OCI-LY1 (cell line): Measurements from ENCODE around the gene CALCOCO1.
A peak's percentile ranks its signal among the peaks of the same experiment; 100 is the strongest.

ENCODE experiments used
- H2AFZ ChIP-seq: fragments of 200-600 bp; sonication (generic), shearing (Covaris generic); 2 replicates; pipeline ENCODE4 v1.6.0; 2014; ENCODE audit warnings: antibody characterized with exemption, mild to moderate bottlenecking, low read length
- H3F3A ChIP-seq: fragments of 200-600 bp; sonication (generic), shearing (Covaris generic); 2 replicates; pipeline ENCODE4 v1.6.0; 2014; ENCODE audit warnings: mild to moderate bottlenecking, antibody characterized with exemption, low read length, moderate library complexity; ENCODE audit not compliant: insufficient read depth
- H3K27ac ChIP-seq: fragments of 200-600 bp; sonication (generic); 2 replicates; pipeline ENCODE4 v1.5.1; 2014; ENCODE audit warnings: low read length, mixed run types, mild to moderate bottlenecking, low read depth; ENCODE audit not compliant: poor library complexity, severe bottlenecking
- H3K27me3 ChIP-seq: fragments of 200-600 bp; sonication (generic); 2 replicates; pipeline ENCODE4 v1.6.0; 2014; ENCODE audit warnings: antibody characterized with exemption, mild to moderate bottlenecking, low read length, moderate library complexity; ENCODE audit not compliant: insufficient read depth
- H3K36me3 ChIP-seq: fragments of 200-600 bp; sonication (generic); 2 replicates; pipeline ENCODE4 v1.6.1; 2014; ENCODE audit warnings: mild to moderate bottlenecking, antibody characterized with exemption, low read length, moderate library complexity, mixed read lengths; ENCODE audit not compliant: insufficient read depth
- H3K4me1 ChIP-seq: fragments of 200-600 bp; sonication (generic); 2 replicates; pipeline ENCODE4 v1.5.1; 2014; ENCODE audit warnings: mild to moderate bottlenecking, low read length, moderate library complexity; ENCODE audit not compliant: insufficient read depth, severe bottlenecking
- H3K4me2 ChIP-seq: fragments of 200-600 bp; sonication (generic), shearing (Covaris generic); 2 replicates; pipeline ENCODE4 v1.6.1; 2014; ENCODE audit warnings: low read length
- H3K4me3 ChIP-seq: fragments of 200-600 bp; sonication (generic); 2 replicates; pipeline ENCODE4 v1.5.1; 2014; ENCODE audit warnings: low read length, low read depth, mild to moderate bottlenecking, mixed read lengths; ENCODE audit not compliant: poor library complexity, severe bottlenecking
- H3K79me2 ChIP-seq: fragments of 200-600 bp; shearing (Covaris generic); 2 replicates; pipeline ENCODE4 v1.6.1; 2016; ENCODE audit warnings: mixed run types, low read length, mixed read lengths; ENCODE audit not compliant: insufficient read depth
- H3K9ac ChIP-seq: fragments of 200-600 bp; sonication (generic), shearing (Covaris generic); 2 replicates; pipeline ENCODE4 v1.6.1; 2014; ENCODE audit warnings: mild to moderate bottlenecking, low read length, mixed read lengths
- H3K9me2 ChIP-seq: fragments of 200-600 bp; sonication (generic), shearing (Covaris generic); 2 replicates; pipeline ENCODE4 v1.6.1; 2014; ENCODE audit warnings: low read depth, mild to moderate bottlenecking, low read length, mixed read lengths
- H3K9me3 ChIP-seq: fragments of 200-600 bp; shearing (Covaris generic); 2 replicates; pipeline ENCODE4 v1.6.1; 2014; ENCODE audit warnings: low read length, mixed read lengths
- H4K20me1 ChIP-seq: fragments of 200-600 bp; sonication (generic), shearing (Covaris generic); 2 replicates; pipeline ENCODE4 v1.6.0; 2016; ENCODE audit warnings: mild to moderate bottlenecking, low read length; ENCODE audit not compliant: insufficient read depth
- CTCF ChIP-seq: fragments of 200-600 bp; sonication (generic), shearing (Covaris generic); IDR thresholded peaks from 2 replicates; pipeline ENCODE4 v1.5.1; 2017; ENCODE audit warnings: mild to moderate bottlenecking, antibody characterized with exemption, low read length, moderate library complexity, mixed read lengths
- EZH2 ChIP-seq: fragments of 200-600 bp; sonication (generic), shearing (Covaris generic); IDR thresholded peaks from 2 replicates; pipeline ENCODE4 v1.8.0; 2017; ENCODE audit warnings: borderline replicate concordance, mixed run types, mild to moderate bottlenecking, antibody characterized with exemption, low read length, moderate library complexity, mixed read lengths

CALCOCO1 gene

DNA sequence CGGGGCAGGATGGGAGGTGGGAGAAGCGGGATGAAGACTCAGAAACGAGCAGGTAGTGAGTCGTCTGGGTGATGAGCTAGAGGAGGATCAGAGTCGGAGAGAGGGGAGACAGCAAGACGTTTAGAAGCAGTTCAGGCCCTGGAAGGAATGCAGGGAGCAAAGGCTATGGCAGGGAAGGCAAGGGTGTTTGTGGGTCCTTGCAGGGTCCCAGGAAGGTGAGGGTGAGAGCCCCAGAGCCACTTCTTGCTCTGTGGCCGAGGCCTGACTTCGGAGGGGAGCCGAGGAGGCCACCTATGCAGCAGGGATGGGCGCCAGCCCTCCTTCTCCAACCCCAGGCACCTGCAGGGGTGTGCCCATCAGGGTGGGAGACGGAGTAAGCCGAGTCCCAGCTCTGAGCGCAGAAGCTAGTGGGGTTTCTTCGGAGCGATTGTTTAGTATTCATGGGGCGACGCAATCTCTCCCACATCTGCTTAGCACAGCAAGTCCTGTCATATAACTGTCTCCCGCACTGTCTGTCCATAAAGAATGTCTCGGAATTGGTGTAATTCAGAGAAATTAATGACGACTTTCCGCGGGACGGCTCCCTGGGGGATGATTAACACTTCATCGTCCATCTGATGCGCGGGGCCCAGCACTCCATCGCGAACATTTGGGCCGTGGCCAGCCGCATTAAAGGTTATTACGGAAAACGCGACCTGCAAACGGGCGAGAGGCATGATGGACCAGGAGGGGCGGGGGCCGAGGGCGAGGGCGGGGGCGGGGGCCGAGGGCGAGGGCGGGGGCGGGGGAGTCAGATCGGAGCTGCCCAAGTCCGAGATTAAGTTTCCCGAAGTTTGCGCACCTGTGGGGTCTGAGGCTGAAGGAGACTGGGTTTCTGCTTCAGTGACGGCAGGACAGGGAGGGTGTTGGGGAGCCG, 12.2 kb upstream of the CALCOCO1 start:
- Histone ChIP-seq H3K27ac (no peak overlapping the region), H3K27me3 (no peaks in the 10 kb centered on the region), H3K9ac (no peak overlapping the region)

DNA sequence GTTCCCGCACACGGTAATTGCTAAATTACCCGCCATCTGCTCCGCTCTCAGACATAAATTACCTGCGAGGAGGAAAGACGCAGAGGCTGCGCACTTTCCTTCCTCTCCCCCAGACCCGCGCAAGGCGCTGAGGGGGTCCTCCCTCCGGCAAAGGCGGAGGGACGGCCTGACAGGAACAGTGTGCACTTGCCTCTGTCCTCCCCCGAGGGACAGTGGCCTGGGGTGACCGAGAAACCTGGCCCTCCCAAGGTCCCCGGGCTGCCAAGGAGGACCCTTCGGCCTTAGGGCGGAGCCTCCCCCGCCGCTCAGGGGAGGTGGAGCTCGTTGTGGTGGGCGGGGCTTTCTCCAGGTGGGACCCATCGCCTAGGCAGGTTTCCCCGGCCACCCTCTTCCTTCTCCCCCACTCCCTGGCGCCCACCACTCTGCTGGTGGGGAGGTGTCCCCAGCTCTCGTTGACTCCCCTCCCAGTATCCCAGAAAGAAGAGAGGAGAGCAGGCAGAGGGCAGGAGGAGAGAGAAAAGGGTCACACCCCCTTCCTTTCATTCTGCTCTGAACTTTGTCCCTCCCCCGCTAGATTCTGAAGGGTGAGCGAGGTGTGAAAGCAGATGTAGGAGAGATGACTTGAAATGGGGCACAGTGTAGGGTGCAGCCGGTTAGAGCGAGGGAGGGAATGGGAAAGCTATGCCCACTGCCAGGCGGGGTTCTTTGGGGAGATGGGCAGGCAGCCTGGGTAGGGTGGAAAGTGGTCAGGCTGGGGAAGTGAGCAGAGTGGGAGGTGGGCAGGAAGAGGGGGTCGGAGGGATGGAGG, 11.4 kb upstream of the CALCOCO1 start:
- no peak overlapping the region for H3K27ac ChIP-seq
- no peaks in the 10 kb centered on the region for H3K9me2 ChIP-seq
- H2AFZ ChIP-seq, result no peak overlapping the region
- peak overlapping the region; percentile 25; the same call in 1 of the 2 replicates for H3K9ac ChIP-seq
- TF ChIP-seq EZH2, result no peak
- TF ChIP-seq CTCF, result no peak
- H3K4me3 ChIP-seq, result peak overlapping the region; percentile 51
- peak overlapping the region; percentile 73 for H3K4me2 ChIP-seq
- H3K27me3 ChIP-seq, result no peaks in the 10 kb centered on the region
- no peaks in the 10 kb centered on the region for H3K79me2 ChIP-seq
- no peaks in the 10 kb centered on the region for H4K20me1 ChIP-seq
- no peaks in the 10 kb centered on the region for H3K9me3 ChIP-seq
- H3F3A ChIP-seq, result no peaks in the 10 kb centered on the region
- peaks cover 15% of the 10 kb centered on the region for H3K4me1 ChIP-seq
- no peaks in the 10 kb centered on the region for H3K36me3 ChIP-seq

More for the DNA sequence above, 12.2 kb upstream of the CALCOCO1 start:
- H3K4me2 ChIP-seq, result peak overlapping the region; percentile 24; the same call in 1 of the 2 replicates
- H3K4me3 ChIP-seq, result no peak overlapping the region
- H2AFZ ChIP-seq, result no peak overlapping the region
- H3K4me1 ChIP-seq, result peaks cover 15% of the 10 kb centered on the region
- H4K20me1 ChIP-seq, result no peaks in the 10 kb centered on the region
- H3K9me2 ChIP-seq, result no peaks in the 10 kb centered on the region
- TF ChIP-seq EZH2 (no peak), CTCF (no peak)
- no peaks in the 10 kb centered on the region for H3K36me3 ChIP-seq
- H3K79me2 ChIP-seq, result no peaks in the 10 kb centered on the region
- no peaks in the 10 kb centered on the region for H3K9me3 ChIP-seq
- no peaks in the 10 kb centered on the region for H3F3A ChIP-seq

DNA sequence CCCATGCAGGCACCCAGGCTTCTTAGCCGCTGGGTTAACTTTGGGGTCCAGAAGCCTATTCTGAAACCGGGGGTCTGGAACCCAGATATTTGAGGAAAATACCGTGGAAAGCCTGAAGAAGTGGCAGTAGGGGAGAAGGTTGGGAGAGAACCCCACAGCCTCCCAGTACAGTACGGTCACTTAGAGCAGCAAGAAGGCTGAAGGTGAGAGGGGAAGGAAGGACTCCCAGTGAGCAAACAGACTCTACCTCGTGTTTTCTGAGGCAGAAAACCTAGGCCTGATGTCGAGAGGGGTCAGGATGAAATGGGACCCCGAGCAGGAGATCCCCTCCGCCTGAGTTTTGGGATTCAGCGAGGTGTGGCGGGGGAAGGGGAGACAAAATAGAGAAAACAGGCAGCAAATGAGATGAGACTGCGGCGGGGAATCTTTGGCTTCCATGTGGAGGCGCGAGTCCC, 10.7 kb upstream of the CALCOCO1 start:
- Histone ChIP-seq H3K9me2 (no peaks in the 10 kb centered on the region), H3F3A (no peaks in the 10 kb centered on the region), H4K20me1 (no peaks in the 10 kb centered on the region), H3K4me2 (peak overlapping the region; percentile 73), H3K9ac (no peak overlapping the region; the same call in 1 of the 2 replicates), H3K4me3 (peak overlapping the region; percentile 51), H3K36me3 (no peaks in the 10 kb centered on the region), H3K4me1 (peaks cover 15% of the 10 kb centered on the region), H3K79me2 (no peaks in the 10 kb centered on the region), H2AFZ (no peak overlapping the region), H3K27ac (no peak overlapping the region), H3K27me3 (no peaks in the 10 kb centered on the region), H3K9me3 (no peaks in the 10 kb centered on the region)
- TF ChIP-seq CTCF (no peak), EZH2 (no peak)
